B cell (primary cell): ENCODE data around the gene TMCC3.

ENCODE experiments used
- CTCF ChIP-seq: fragments of 200-600 bp; IDR thresholded peaks from one replicate; pipeline ENCODE4 v1.8.0; 2022; ENCODE audit warnings: antibody characterized with exemption, mild to moderate bottlenecking
- EZH2 ChIP-seq: IDR thresholded peaks from 2 replicates; pipeline ENCODE4 v1.6.1; 2012; ENCODE audit warnings: borderline replicate concordance, low read depth, mild to moderate bottlenecking, moderate library complexity, low read length; ENCODE audit not compliant: insufficient read depth, poor library complexity, severe bottlenecking

GRCh38 chr12:94538318-94538717 lies 112.0 kb downstream of the TMCC3 start:
- no peak for TF ChIP-seq CTCF
- no peak for TF ChIP-seq EZH2
